Colon (tissue), 2 donors: ENCODE measurements around the gene TUB.

Experiments
- FAIRE-seq: peaks from 2 replicates; lab custom pipeline; 2012; peaks lifted over from hg19 to GRCh38; lab: Jason Lieb, UNC
- donor health status: control.
- donor health status: control.

The TUB gene, protein sequence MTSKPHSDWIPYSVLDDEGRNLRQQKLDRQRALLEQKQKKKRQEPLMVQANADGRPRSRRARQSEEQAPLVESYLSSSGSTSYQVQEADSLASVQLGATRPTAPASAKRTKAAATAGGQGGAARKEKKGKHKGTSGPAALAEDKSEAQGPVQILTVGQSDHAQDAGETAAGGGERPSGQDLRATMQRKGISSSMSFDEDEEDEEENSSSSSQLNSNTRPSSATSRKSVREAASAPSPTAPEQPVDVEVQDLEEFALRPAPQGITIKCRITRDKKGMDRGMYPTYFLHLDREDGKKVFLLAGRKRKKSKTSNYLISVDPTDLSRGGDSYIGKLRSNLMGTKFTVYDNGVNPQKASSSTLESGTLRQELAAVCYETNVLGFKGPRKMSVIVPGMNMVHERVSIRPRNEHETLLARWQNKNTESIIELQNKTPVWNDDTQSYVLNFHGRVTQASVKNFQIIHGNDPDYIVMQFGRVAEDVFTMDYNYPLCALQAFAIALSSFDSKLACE

DNA sequence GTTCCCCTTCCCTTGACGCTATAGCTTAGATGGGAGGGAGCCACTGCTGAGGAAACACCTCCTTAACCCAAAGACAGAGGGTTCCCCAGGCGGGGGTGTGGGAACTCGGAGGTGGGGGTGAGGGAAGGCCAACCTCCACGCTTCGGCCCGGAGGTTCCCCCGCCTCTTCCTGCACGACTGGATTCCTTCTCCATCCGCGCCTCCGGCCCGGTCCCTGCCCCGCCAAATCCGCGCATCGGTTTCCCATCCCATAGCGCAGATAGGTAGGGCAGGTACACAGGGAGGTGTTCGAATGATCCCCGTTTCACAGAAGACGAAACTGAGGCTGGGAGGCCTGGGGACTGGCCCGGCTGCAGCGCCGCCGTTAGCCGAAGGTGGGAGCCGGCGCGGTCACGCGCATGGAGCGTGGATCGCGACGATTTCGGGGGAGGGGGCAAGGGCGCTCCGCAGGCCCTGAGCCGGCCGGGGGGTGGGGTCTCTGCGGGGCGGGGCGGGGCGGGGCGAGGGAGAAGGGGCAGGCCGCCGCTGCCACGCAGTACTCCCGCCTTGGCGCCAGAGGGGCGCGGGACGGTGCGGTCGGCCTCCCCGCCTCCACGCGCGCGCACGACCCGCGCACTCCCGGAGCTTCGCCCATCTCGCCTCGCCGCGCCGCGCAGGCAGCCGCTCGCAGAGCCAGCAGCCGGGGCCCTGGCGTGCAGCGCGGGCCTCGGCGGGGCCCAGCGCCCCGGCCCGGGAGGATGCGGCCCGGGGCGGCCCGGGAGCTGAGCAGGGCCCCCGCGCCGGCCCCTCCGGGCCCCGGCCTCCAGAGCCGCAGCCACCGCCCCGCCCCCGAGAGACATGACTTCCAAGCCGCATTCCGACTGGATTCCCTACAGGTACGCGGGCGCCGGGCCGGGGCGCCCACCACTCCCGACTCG lies at the start of gene TUB:
TSS of gene TUB (plus strand) at position 538 of the 917 bp plus-strand sequence. CDS start at position 838, 300 bp downstream.
- FAIRE-seq = no peak

DNA sequence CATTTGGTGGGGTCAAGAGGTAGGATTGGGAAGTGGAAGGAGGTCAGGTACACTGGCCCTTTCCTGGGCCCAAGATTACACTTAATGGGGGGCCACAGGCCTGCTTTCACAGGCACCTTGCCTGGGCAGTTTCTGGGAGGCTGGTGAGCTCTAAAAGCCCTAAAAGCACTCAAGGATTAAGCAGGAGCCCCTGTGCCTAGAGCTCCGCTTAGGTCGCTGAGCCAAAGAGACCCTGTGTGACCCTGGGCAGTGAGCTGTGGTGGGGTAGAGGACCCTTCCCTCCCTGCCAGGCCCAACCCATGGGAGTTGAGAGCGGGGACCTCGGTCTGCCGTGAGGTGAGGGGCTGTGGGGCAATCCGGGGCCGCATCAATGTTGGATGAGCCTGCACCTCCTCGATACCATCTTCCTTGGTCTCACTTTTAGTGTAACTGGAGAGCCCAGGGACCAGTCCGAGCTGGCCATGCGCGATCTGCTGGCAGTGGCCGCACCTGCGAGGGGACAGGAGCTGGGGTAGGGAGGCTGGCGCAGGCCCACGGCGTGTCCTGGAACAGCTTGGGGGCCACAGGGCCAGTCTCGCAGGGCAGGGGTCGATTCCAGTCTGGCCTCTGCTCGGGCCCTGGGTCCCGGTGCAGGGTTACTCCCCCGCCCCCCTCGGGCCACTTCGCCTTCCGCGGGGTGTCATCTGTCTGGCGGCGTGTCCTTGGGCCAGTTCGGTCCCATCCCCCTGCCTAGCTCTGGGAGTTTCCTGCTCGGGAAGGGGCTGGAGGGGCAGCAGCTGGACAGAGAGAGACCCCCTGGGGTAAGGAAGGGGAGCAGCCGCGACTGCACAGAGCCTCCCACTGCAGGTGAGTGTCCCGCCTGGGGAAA lies 49.5 kb upstream of the TUB start:
- no peak for FAIRE-seq

DNA sequence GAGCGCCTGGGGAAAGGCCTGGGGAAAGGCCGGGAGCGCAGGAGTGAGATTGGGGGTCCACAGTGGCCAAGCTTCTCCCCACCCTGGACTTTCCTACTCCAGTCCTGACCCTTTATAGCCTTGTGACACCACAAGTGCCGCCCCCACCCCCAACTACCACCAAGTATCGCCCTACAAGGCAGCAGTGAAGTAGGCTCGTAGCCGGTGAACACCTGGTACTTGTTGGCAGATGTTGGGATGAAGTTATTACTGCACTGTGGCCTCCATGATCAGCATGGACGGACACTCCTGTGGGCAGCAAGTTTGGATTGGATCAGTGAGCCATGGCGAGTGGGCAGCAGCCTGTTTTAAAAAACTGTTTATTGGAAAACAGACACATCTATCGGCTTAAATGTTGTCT lies 48.9 kb upstream of the TUB start:
- no peak for FAIRE-seq

DNA sequence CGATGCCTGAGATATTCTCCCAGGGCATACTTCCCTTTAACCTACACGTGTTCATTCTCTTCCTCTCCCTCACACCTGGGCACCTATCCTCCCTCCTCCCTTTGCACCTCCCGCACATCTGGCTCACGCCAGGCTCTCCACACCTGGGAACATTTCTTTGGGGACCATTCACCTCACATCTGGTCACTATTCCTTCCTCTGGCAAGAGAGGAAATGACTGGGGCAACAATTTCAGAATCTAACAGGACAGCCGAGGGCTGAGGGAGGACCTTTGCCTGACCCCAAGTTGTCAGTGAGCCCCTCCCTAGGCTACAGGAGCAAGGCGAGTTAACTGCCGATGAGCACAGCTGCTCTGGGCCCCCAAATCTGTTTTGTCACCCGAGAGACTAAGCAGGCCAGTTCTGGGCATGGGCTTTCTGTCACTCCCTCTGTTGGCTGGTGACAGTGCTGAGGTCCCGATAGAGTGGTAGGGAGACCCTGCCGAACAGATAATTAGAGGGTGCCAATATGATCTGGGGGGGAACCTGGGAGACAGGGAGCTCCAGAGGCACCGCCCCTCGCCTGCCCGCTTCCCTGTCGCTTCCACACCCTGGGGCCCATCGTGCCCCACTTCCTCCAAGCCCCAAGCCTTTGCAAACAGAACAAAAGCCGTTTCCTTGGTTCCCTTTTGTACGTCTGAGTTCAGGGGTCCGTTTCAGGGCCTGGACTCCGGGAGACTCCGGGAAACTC lies 48.3 kb upstream of the TUB start:
- FAIRE-seq = no peak

DNA sequence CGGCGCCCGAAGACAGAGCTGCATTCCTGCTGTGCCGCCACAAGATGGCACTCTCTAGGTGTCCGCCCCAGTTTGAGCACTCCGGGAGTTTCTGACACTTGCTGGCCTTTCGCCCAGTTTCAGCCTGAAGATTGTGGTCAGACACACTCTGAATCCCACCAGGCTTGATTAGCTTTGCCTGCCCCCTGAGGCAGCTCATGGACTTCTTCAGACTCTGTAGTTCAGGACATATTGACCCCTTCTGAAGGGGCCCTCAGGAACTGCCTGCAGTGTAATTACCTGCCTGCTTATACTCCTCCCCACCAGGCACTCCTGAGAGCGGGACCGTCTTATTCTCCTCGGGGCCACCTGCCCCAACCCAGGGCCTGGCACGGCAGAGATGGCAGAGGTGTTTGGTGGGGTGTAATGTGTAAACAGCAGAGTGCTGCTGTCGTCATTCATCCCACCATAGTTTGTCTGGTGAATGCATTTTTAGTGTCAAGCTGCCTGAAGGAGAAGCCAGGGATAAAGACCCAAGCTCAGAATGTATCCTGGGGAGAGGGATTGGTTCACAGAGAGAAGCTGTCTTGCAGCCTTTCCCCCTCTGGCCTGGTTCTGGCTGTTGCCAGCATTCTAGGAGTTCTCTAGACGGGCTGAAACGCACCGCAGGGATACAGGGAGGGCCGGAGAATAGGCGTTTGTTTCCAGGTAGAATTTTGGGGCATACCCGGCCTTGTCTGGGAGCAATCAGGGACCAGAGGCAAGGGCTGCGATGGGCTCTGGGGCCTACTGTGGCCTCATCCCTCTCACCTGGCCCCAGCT lies 47.5 kb upstream of the TUB start:
- no peak for FAIRE-seq

DNA sequence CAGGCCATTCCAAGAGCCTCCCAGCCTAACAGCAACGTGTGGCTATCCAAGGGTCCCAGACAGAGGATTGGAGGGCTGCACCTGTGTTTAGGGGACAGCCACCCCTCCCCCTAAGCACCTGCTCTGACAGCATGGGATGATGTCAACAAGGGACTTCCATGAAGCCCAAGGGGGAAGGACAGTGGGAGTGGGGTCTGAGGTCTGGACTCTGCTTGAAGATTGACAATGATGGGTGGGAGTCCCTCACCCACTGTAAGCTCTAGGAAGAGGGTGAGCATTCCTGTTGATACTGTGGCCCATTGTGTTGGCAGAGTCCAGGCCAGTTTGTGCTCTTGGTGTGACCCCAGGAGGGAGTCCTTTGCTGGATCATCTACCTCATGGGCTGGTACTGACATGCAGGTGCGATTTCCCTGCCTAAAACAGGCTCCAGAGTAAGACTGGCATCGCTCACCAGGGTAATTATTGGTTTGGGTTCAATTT lies 46.9 kb upstream of the TUB start:
- FAIRE-seq = no peak

DNA sequence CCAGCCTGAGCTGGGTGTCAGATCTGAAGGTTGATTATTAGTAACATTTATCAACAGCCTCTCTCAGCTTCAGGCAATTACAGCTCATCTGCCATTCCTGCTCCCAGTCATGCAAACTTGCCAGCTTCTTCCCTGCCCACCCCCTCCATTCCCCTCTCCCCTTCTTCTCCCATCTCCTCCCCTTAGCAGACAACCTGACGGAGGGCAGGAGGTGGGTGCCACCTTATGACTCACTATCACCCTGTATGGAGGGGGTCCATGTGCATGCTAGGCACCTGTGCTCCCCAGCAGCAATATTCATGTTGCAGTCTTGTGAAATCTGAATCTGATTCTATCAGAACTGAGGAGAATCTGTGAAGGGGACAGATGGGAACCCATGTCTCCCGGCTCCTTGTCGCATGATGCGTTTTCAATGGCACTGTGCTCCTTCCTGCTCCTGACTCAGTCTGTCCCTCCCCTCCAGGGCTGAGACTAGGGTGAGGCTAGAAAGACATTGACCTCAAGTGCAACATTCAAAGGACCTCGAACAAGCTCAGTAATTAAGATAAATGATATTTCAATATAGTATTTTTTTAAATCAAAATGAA lies 46.3 kb upstream of the TUB start:
- no peak for FAIRE-seq

DNA sequence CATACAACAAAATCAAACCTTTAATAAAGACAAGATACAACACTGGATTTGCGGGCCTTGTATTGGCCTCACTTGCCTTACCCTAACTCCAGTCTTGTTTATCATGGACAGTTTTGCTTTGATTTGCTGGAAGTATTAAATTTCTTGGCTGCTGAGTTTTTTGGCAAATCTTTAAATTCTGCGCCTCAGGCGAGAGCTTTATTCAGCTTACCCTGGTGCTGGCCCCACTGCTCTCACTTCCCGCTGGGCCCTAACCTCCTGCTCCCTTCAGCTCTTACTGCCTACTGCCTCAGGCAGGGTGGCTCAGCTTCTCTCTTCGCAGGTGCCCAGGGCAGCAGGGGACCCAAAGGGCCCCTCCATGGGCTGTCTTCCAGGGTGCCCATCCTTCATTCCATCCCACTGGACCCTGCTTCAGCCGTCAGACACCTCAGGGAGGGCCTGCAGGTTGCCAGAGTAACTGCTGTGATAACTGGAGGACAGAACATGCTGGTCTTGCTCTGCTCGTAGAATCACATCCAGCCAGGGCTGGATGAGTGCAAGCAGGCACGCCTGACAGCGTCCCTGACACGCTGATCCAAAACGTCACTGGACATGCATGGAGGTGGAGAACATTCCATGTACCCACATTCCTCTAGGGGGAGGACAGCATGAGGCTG lies 45.7 kb upstream of the TUB start:
- FAIRE-seq = no peak

DNA sequence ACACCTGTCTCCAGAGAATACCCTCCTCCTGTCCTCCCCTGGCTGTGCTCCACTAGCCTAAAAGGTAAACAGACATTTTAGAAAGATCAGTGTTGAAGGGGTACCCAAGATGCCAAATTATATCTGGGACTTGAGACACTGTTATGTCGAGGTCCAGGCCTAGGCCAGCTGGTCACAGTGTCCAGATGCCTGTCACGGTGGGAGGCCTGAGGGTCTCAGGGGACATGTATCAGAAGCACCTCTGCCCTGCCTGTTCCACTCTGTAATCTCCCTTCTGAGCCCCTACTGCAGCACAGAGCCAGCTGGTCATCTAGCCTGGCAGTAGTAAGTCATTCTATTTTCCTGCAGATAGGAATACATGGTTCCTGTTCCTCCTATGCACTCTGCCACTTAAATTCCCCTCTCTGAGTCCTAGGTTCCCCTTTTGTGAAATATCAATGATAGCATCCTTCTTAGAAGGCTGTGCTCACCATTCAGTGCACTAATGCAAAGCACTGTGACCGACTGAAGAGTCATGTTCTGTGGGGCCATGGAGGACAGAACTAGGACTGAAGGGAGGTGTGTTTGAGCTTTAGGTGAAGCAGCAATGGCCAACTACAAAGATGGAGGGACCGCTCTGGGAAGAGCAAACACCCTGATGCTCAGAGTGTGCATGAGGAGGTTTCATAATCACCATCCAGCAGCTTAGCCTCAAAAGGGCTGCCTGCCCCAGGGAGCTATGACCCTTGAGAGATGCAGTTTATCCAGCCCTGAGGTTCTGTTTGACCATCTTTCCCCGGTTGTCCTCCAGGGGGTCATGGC lies 44.8 kb upstream of the TUB start:
- FAIRE-seq = no peak

DNA sequence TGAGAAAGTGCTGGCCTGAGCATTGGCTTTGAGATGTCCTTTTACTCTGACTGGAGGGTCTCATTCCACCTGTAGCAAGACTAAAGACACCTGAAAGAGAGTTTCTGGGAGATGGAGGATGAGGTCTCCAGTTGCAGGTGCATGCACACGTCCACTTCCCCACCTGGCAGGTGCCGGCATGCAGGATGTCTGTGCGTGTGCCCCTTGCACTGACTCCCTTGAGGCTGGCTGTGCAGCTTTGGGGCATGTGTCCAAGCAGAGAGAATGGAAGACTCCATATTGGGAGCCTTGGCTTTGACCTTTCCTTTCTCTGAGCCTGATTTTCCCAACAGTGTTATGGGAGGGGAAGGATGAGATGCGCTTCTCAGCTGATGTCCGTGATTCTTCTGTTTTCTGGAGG lies 44.0 kb upstream of the TUB start:
- FAIRE-seq = no peak

DNA sequence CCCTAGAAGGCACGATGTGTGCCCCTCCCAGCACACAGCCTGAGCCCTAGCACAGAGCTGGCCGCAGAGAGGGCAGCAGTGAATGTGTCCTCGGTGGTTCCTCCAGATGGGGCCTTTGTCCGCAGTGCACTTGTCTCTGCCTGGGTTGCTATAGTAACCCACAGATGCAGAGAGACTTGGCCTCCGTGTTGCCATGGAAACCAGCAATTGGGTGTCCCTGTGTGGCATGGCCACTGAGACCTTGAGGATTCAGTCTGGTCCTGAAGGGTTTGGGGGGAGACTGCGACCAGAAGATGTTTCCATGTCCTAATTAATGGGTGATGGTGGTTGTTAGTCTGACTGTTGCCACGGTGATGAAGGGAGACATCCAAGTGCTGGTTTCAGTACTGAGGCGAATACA lies 42.6 kb upstream of the TUB start:
- no peak for FAIRE-seq

DNA sequence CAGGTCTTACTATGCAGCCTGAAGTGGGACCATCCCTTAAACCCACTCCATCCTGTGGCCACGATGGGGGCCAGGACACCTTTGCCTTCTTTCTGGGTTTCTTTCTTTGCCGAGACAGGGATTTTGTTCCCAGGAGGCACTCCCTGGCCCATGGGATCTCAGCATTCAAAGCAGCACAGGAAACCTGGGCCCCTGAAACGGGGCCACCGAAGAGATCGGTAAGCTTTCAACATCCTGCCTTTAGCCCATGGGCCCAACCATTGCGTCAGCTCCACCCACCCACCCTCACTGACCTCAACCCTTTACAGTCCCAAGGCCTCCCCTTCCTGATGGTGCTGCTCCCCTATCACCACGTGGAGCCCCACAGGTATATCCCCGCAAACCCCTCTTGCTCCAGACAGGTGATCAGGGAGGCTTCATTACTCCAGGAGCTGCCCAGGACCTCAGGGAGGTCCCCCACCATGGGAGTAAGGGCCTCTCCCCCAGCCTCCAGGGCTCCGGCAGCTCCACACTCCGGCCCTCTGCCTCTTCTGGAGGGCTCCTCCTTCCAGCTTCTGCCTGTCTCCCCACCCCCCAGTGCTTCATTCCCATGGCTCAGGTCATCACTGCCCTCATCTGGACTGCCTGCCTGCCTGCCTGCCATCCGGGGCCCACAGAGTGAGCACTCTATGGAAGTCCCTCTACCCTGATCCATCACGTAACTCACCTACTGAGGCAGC lies 42.0 kb upstream of the TUB start:
- FAIRE-seq = no peak

DNA sequence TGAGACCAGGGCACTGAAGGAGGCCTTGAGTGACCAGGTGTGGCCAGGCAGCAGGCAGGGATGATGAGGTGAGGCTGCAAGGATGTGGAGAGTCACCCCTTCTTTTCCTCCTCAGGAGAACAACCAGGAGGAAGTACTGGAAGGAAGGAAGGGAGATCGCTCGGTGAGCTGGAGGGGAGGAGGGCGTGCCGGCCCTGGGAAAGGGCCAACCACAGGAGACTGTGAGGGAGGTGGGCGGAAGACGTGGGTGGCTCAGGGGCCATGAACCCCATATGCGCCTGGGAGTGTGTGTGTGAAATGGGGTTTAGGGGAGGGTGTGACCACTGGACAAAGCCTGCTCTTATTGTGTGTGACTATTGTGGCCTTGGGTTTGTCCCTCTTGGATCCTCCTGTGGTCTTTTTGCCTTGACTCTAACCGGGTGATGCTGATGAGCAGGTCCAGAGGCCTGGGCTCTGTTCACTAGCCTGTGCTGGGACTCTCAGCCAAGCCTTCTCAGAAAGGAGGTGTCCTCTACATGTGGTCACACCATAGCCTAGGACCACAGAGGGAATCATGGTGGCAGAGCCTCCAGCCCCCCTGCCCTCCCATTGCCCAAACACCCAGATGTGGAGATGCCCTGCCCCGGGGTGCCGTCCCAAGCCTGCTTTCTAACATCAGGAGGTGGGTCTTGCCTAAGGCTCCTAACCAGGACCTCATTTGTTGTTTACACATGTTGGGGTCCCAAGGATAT lies 41.3 kb upstream of the TUB start:
- no peak for FAIRE-seq

DNA sequence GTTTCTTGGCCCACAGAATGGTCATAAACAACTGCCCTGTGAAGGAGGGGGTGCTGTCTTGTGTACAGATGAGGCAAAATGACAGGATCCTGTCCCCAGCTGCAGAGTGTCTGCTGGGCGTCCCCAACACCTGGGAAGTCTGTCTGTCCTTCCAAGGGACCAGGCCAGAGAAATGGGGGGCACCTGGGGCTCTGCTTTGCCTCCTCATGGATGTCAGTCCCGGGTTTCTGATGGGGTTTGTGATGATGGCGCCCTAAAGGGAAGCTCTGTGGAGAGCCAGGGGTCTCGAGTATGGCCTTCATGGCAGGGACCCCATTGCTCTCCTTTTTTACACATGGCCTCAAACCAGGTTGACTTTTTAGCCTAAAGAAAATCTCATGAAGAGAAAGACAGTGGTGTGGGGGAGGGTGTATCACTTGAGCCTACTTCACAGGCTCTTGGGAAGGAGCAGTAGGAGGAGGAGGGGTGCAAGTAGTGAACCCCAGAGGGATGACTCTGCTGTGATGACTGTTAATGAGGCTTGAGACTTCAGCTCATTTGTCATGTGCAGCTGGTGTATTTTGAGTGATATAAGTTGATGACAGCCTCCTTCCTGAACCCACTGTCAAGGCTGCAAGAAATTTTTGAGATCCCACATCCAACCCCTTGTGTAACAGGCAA lies 40.6 kb upstream of the TUB start:
- FAIRE-seq = no peak

DNA sequence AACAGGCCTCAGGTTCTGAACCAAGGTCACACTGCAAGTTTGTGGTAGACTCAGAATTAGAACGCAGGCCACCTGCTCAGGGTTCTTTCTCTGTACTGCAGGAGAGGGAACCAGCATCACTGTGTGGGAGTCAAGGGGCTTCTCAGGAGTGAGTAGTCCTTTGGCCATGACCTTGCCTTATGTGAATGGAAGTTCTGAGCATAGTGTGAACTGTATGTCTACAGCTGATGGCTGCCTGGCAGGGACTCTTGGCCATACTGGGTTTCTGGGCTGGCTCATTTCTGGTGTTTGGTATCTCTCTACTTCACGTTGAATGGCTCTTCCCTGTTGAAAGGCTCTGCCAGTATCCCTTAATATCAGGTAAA lies 40.1 kb upstream of the TUB start:
- no peak for FAIRE-seq

DNA sequence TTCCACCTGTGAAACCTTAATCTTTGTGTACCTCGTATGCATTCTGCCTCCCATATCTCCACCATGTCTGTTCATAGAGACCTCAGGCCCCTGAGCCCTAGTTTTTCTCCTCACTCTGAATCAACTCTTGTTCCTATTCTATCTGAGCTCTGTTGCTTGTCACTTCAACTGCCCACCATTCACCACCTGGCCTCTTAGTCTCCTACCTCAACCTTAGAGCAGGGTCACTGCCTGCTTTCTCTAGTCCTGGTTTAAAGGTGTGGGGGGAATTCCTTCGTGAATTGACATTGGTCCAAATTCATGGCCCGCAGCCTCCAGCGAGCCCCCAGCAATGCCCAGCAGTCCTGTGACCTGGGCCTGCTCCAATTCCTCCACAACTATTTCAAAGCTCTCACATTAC lies 39.4 kb upstream of the TUB start:
- FAIRE-seq = no peak

DNA sequence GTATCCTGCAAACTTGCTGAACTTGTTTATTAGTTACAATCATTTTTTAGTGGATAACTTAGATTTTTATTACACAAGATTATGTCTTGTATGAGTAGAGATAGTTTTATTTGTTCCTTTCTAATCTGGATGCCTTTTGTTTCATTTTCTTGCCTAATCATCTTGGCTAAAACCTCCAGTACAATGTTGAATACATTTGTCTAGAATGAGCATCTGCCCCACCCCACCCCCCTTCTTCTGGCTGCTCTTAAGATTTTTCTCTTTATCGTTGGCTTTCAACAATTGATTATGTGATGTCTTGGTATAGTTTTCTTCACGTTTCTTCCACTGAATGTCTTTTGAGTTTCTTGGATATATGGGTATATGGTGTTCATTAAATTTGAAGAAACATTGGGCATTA lies 37.3 kb upstream of the TUB start:
- FAIRE-seq = no peak
